Measurements from ENCODE around the gene CBX1. TPM values are rescaled to one million over a fixed set of nuclear protein-coding genes. Genes with fewer than 3 reads are reported as not detected.

The CBX1 gene
- total and polyA plus RNA-seq, 2 of the 13 experiments (the other 11 are each of a cell fraction or from before 2014, with no cell fraction given) = 17.8 to 108 TPM

DNA sequence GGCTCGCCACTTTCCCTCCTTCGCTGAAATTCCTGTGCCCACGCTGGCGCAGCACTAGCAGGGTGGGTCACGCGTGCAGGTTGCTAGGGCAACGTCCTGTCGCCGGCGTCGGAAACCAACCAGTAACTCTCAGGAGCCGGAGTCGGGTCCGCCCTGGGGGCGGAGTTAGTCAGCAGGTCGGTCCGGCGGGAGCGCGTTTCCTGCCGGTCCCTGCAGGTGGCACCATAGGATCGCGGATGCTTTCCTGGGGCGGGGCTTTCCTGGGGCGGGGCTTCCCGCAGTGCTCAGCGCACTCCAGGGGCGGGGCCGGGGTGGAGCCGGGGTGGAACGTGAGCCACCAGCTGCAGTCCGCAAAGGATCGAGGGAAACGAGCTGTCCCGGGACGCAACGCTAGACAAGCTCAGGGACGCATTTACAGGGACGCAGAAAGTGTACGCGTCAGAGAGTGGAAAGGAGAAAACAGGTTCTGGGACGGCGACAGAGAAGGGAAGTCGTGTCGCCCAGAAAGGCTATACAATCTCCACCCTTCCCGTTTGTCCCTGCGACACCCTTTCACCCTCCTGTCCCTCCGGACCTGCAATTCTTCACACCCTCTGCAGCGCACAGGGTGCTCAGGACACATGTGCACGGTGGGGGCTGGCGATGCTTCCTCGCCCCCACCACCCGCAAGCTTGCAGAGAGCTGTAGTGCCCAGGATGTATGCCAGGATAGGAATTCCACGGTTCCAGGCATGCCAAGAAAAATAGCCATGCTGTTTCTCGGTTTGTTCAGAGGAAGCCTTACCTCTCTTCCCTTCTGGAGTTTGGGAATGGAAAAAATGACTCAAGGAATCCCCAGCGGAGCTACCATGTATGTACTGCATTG is 76.0 kb downstream of the CBX1 start (continued):
- TF ChIP-seq ZNF468 (CRISPR knock-in tag; IDR thresholded peaks at IDR 0.05) (no peak), ZNF563 (CRISPR knock-in tag; IDR thresholded peaks at IDR 0.05) (0 out of 2 replicates have a peak, but pooled peaks have one; percentile 25), POLR2A (IDR thresholded peaks at IDR 0.05; ENCODE audit: insufficient read depth in 1 of 2, low read depth in 2 of 2, low read length in 2 of 2) (no peak), HNF4A (CRISPR knock-in tag; IDR thresholded peaks at IDR 0.05) (no peak), SIX1 (CRISPR knock-in tag; IDR thresholded peaks at IDR 0.05; ENCODE audit: borderline replicate concordance) (no peak; the same call in 1 of the 2 replicates), ZNF891 (CRISPR knock-in tag; IDR thresholded peaks at IDR 0.05) (peak; percentile 88; the same call in 1 of the 2 replicates), TBL1XR1 (IDR thresholded peaks at IDR 0.05; ENCODE audit: borderline replicate concordance, low read length, partially characterized antibody) (peak; percentile 55), FIP1L1 (IDR thresholded peaks at IDR 0.05; ENCODE audit: borderline replicate concordance, insufficient read depth, low read depth, low read length) (no peak), KLF11 (CRISPR knock-in tag; IDR thresholded peaks at IDR 0.05) (no peak), ZNF556 (CRISPR knock-in tag; IDR thresholded peaks at IDR 0.05; ENCODE audit: borderline replicate concordance) (no peak), MXD1 (CRISPR knock-in tag; IDR thresholded peaks at IDR 0.05) (no peak), ZNF121 (CRISPR knock-in tag; IDR thresholded peaks at IDR 0.05) (peak; percentile 47; the same call in 1 of the 2 replicates), SKI (IDR thresholded peaks at IDR 0.05; ENCODE audit: partially characterized antibody) (no peak), ZBTB49 (CRISPR knock-in tag; IDR thresholded peaks at IDR 0.05; ENCODE audit: borderline replicate concordance) (no peak), RFX1 (IDR thresholded peaks at IDR 0.05) (peak; percentile 96), SSRP1 (CRISPR knock-in tag; IDR thresholded peaks at IDR 0.05) (no peak), ZNF772 (CRISPR knock-in tag; IDR thresholded peaks at IDR 0.05) (no peak), DNMT3B (CRISPR knock-in tag; conservative IDR thresholded peaks at IDR 0.05) (no peak), ZNF292 (CRISPR knock-in tag; IDR thresholded peaks at IDR 0.05; ENCODE audit: borderline replicate concordance, low read depth) (0 out of 2 replicates have a peak, but pooled peaks have one; percentile 20)
- TF ChIP-seq, protein P1, sequence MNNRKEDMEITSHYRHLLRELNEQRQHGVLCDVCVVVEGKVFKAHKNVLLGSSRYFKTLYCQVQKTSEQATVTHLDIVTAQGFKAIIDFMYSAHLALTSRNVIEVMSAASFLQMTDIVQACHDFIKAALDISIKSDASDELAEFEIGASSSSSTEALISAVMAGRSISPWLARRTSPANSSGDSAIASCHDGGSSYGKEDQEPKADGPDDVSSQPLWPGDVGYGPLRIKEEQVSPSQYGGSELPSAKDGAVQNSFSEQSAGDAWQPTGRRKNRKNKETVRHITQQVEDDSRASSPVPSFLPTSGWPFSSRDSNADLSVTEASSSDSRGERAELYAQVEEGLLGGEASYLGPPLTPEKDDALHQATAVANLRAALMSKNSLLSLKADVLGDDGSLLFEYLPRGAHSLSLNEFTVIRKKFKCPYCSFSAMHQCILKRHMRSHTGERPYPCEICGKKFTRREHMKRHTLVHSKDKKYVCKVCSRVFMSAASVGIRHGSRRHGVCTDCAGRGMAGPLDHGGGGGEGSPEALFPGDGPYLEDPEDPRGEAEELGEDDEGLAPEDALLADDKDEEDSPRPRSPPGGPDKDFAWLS (CRISPR knock-in tag; IDR thresholded peaks at IDR 0.05; ENCODE audit: borderline replicate concordance) = no peak
- TF ChIP-seq, protein P2, sequence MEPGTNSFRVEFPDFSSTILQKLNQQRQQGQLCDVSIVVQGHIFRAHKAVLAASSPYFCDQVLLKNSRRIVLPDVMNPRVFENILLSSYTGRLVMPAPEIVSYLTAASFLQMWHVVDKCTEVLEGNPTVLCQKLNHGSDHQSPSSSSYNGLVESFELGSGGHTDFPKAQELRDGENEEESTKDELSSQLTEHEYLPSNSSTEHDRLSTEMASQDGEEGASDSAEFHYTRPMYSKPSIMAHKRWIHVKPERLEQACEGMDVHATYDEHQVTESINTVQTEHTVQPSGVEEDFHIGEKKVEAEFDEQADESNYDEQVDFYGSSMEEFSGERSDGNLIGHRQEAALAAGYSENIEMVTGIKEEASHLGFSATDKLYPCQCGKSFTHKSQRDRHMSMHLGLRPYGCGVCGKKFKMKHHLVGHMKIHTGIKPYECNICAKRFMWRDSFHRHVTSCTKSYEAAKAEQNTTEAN (CRISPR knock-in tag; conservative IDR thresholded peaks at IDR 0.05) = 0 out of 2 replicates have a peak, but pooled peaks have one; percentile 29
